DMS53 treated with DMSO at 0.1 percent for 48 hours (cell line): Measurements from ENCODE around the gene POLE4.

Experiments used
- DNase-seq: peaks from one replicate; lab custom pipeline; 2025; ENCODE audit not compliant: unreplicated experiment; lab: John Stamatoyannopoulos, UW

The POLE4 gene

DNA sequence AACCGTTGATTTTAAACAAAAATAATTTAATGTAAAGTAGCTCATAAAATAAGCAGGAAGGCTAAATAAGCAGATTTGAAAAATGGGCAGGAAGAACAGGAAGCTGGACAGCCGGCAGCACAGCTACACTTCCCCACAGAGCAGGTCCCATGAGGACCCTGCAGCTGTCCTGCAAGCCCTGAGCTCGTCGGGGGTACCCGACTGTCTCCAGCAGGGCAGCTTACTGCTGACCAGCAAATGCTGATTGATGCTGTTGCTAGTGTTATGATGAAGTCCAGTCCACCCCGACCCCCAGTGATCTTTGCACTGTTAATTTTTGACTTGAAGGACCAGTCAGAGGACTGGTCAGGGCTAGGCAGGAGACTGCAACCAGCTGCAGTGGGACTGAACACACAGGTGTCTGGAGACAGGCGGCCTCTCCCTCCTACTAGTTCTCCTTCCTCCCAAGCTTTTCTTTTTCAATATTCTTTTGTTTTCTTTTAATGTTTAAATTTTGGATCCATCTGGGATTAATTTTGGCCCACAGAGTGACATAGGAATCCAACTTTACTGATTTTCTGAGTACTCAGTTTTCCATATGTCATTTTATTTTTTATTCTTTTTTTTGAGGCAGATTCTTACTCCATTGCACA is 27.7 kb downstream of the POLE4 start:
- no peak for DNase-seq

DNA sequence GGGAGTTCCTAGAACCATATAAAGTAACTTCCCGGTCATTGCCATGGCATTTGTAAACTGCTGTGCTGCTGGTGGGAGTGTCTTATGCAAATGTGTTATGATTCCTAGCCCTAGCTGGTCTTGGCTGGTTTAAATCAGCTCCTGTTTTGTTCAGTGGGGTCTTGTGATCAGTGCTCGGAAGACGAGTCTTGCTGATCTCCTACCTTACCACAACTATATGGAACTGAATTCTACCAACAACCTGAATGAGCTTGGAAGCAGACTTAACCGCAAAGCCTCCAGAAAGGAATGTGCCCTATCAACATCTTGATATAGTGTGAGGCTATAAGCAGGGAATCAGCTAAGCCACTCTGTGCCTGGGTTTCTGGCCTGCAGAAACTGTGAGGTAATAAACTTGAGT is 33.5 kb downstream of the POLE4 start:
- no peak for DNase-seq

DNA sequence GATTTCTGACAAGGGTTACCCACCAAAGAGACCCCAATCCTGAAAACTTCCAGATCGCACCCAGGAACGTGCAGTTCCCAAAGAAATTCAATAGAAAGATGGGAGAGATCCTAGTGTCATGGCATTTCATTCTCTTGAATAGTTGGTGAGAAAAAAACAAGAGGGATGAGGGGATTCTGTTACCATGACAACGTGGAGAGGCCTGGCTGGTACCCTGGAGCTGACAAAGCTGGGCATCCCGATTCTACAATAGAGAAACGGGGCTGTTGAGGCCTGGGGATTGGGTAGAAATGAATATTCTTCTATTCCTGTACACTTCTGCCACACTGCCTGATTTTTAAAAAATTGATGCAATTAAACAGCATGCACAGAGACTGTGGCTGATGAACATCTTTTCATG is 41.0 kb downstream of the POLE4 start:
- no peak for DNase-seq

DNA sequence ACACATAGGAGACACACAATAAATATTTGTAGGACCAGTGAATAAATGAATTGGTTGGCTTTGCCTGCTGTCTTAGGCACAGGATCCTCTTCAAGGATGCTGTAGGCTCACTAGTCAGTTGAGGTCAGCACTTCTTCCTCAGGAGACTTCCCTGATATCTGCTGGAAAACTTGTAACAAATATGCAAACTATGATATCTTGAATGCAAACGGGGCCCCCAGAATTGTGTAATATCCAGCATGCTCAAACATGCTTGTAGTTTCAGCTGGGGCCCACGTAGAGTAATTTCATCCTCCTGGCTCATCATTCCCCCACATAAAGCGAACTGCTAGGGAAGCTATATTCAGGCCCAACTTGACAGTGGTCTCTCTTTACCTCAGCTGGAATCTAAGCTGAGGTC is 43.6 kb downstream of the POLE4 start:
- DNase-seq: no peak

DNA sequence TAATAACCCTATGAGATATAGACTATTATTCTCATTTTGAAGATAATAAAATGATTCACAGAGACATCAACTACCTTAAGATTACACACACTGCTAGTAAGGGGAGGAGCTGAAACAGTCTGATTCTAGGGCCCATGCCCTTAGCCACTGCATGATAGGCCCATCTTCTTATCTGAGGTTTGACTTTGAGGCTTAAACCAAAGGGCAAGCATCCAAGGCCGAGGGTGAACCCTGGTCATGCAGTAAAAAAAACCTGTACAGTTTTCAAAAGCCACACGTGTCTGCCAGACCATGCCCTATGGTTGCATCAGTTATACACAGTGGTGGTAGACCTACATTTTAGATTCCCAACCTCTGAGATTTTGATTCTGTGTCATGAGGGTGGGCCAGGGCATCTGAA is 44.8 kb downstream of the POLE4 start:
- no peak for DNase-seq

DNA sequence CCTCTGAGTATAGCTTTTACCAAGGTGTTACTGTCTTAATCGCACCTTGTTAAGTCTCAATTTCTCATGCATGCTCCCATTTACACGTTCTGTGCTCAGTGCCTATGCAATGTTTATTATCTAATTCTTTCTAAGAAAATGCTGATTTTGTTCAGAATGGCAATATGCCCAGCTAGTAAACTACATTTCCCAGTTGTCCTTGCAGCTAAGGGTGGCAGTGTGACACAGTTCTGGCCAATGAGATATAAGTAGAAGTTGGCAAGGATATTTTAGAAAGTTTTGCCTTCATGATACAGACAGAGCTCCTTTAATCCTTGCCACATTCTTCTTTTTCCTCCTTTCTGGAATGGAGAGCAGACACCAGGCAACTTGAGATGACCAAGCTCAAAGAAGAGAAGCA is 45.3 kb downstream of the POLE4 start:
- no peak for DNase-seq

- DNase-seq: no peak
Observed at GRCh38 chr2:75006041-75006440, 47.6 kb downstream of the POLE4 start.

GRCh38 chr2:75007061-75007460 is 48.6 kb downstream of the POLE4 start:
- no peak for DNase-seq

GRCh38 chr2:75007819-75008218 is 49.4 kb downstream of the POLE4 start:
- peak; percentile 65 for DNase-seq

- no peak for DNase-seq
Observed at GRCh38 chr2:75010571-75010970, 52.1 kb downstream of the POLE4 start.

DNA sequence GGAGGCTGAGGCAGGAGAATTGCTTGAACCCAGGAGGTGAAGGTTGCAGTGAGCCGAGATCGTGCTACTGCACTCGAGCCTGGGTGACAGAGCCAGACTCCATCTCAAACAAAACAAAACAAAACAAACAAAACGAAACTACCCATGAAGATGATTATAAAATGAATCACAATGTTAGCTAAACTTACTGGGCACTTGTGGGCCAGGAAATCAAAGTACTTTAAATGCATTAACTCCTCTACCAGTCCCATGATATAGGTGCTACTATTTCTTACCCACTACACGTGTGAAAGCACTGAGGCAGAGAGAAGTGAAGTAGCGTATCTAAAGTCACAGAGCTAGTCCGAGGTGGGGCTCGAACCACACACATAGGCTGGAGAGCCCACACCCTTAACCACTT is 53.6 kb downstream of the POLE4 start:
- DNase-seq: no peak

- no peak for DNase-seq
Observed at GRCh38 chr2:75018162-75018561, 59.7 kb downstream of the POLE4 start.
